DOHH2 (cell line): Measurements from ENCODE around the gene CNTN3.

Source experiments
- H3F3A ChIP-seq: fragments of 200-600 bp; sonication (generic), shearing (Covaris generic); 2 replicates; pipeline ENCODE4 v1.6.0; 2016; ENCODE audit warnings: antibody characterized with exemption, mild to moderate bottlenecking; ENCODE audit not compliant: control insufficient read depth, insufficient read depth
- H3K27ac ChIP-seq: fragments of 200-600 bp; sonication (generic); 2 replicates; pipeline ENCODE4 v1.5.1; 2014; ENCODE audit warnings: low read depth, mild to moderate bottlenecking, low read length, moderate library complexity
- H3K27me3 ChIP-seq: fragments of 200-600 bp; sonication (generic); 2 replicates; pipeline ENCODE4 v1.6.1; 2014; ENCODE audit warnings: mild to moderate bottlenecking, low read length, mixed read lengths; ENCODE audit not compliant: control insufficient read depth
- H3K36me3 ChIP-seq: fragments of 200-600 bp; sonication (generic); 2 replicates; pipeline ENCODE4 v1.6.1; 2014; ENCODE audit warnings: mild to moderate bottlenecking, low read length, moderate library complexity, mixed read lengths; ENCODE audit not compliant: control insufficient read depth
- H3K4me1 ChIP-seq: fragments of 200-600 bp; sonication (generic); 2 replicates; pipeline ENCODE4 v1.6.1; 2014; ENCODE audit warnings: mild to moderate bottlenecking, low read length, mixed read lengths; ENCODE audit not compliant: control insufficient read depth
- H3K4me2 ChIP-seq: fragments of 200-600 bp; sonication (generic); 2 replicates; pipeline ENCODE4 v1.6.0; 2014; ENCODE audit warnings: mild to moderate bottlenecking, low read length, moderate library complexity
- H3K4me3 ChIP-seq: fragments of 200-600 bp; sonication (generic); 2 replicates; pipeline ENCODE4 v1.5.1; 2014; ENCODE audit warnings: mild to moderate bottlenecking, low read length, mixed read lengths
- H3K79me2 ChIP-seq: fragments of 200-600 bp; sonication (generic); 2 replicates; pipeline ENCODE4 v1.6.1; 2014; ENCODE audit warnings: mild to moderate bottlenecking, low read length, mixed read lengths; ENCODE audit not compliant: control insufficient read depth
- H3K9me2 ChIP-seq: fragments of 200-600 bp; sonication (generic); replicated peaks from 2 replicates; pipeline ENCODE4 v1.6.1; 2014; ENCODE audit warnings: mild to moderate bottlenecking, low read length, mixed read lengths; ENCODE audit not compliant: control insufficient read depth
- H3K9me3 ChIP-seq: fragments of 200-600 bp; sonication (generic); 2 replicates; pipeline ENCODE4 v1.6.1; 2014; ENCODE audit warnings: antibody characterized with exemption, low read length, mixed read lengths; ENCODE audit not compliant: control insufficient read depth, insufficient read depth
- H4K20me1 ChIP-seq: fragments of 200-600 bp; sonication (generic); 2 replicates; pipeline ENCODE4 v1.6.0; 2014; ENCODE audit warnings: low read depth, mild to moderate bottlenecking, antibody characterized with exemption, low read length, moderate library complexity; ENCODE audit not compliant: control insufficient read depth, insufficient read depth
- CTCF ChIP-seq: fragments of 200-600 bp; sonication (generic); IDR thresholded peaks from one replicate; pipeline ENCODE4 v1.5.1; 2014; ENCODE audit warnings: antibody characterized with exemption, mild to moderate bottlenecking, low read depth, low read length; ENCODE audit not compliant: poor library complexity, severe bottlenecking
- EZH2phosphoT487 ChIP-seq: fragments of 200-600 bp; sonication (generic); IDR thresholded peaks from 2 replicates; pipeline ENCODE4 v1.6.1; 2017; ENCODE audit warnings: borderline replicate concordance, mild to moderate bottlenecking, antibody characterized with exemption, low read length, moderate library complexity, mixed read lengths

The CNTN3 gene

GRCh38 chr3:74599564-74599963, 14.9 kb downstream of the CNTN3 start:
- H3F3A ChIP-seq = no peaks in the 10 kb centered on the region
- H3K9me2 ChIP-seq = no peaks in the 10 kb centered on the region
- H3K27ac ChIP-seq = no peak overlapping the region
- H4K20me1 ChIP-seq = no peaks in the 10 kb centered on the region
- no peaks in the 10 kb centered on the region for H3K9me3 ChIP-seq
- TF ChIP-seq CTCF = no peak
- no peaks in the 10 kb centered on the region for H3K27me3 ChIP-seq
- no peaks in the 10 kb centered on the region for H3K79me2 ChIP-seq
- H3K4me1 ChIP-seq = no peaks in the 10 kb centered on the region
- H3K4me2 ChIP-seq = no peak overlapping the region
- no peaks in the 10 kb centered on the region for H3K36me3 ChIP-seq
- H3K4me3 ChIP-seq = no peak overlapping the region

- no peaks in the 10 kb centered on the region for H3K4me1 ChIP-seq
- H4K20me1 ChIP-seq = no peaks in the 10 kb centered on the region
- TF ChIP-seq EZH2phosphoT487 (no peak), CTCF (no peak)
- H3K9me2 ChIP-seq = no peaks in the 10 kb centered on the region
- no peak overlapping the region for H3K4me2 ChIP-seq
- no peaks in the 10 kb centered on the region for H3F3A ChIP-seq
- H3K36me3 ChIP-seq = no peaks in the 10 kb centered on the region
- no peak overlapping the region for H3K27ac ChIP-seq
- H3K9me3 ChIP-seq = no peaks in the 10 kb centered on the region
- no peaks in the 10 kb centered on the region for H3K79me2 ChIP-seq
- H3K4me3 ChIP-seq = no peak overlapping the region
- no peaks in the 10 kb centered on the region for H3K27me3 ChIP-seq
Measured at GRCh38 chr3:74593152-74593551, 21.3 kb downstream of the CNTN3 start.

GRCh38 chr3:74592359-74592758, 22.1 kb downstream of the CNTN3 start:
- Histone ChIP-seq H3K9me3 (no peaks in the 10 kb centered on the region), H3K27me3 (no peaks in the 10 kb centered on the region), H3K4me1 (no peaks in the 10 kb centered on the region), H3F3A (no peaks in the 10 kb centered on the region), H3K4me2 (no peak overlapping the region), H4K20me1 (no peaks in the 10 kb centered on the region), H3K27ac (no peak overlapping the region), H3K9me2 (no peaks in the 10 kb centered on the region), H3K36me3 (no peaks in the 10 kb centered on the region), H3K4me3 (no peak overlapping the region), H3K79me2 (no peaks in the 10 kb centered on the region)
- TF ChIP-seq CTCF (no peak), EZH2phosphoT487 (no peak)

- H3K27ac ChIP-seq = no peak overlapping the region
- no peaks in the 10 kb centered on the region for H3K9me3 ChIP-seq
- H3K9me2 ChIP-seq = no peaks in the 10 kb centered on the region
- no peaks in the 10 kb centered on the region for H3F3A ChIP-seq
- no peaks in the 10 kb centered on the region for H4K20me1 ChIP-seq
- no peaks in the 10 kb centered on the region for H3K4me1 ChIP-seq
- no peaks in the 10 kb centered on the region for H3K27me3 ChIP-seq
- no peak overlapping the region for H3K4me2 ChIP-seq
- no peak overlapping the region for H3K4me3 ChIP-seq
- H3K79me2 ChIP-seq = no peaks in the 10 kb centered on the region
- H3K36me3 ChIP-seq = no peaks in the 10 kb centered on the region
- TF ChIP-seq EZH2phosphoT487 = no peak
- no peak for TF ChIP-seq CTCF
Measured at GRCh38 chr3:74591946-74592345, 22.5 kb downstream of the CNTN3 start.
